HL-60/S4 treated with retinoic acid at 250 ng/mL for 4 days and 3 days (cell line): ENCODE measurements around the gene MYLIP.
"Not testable (repeated sequence)": the region's sequence is repeated elsewhere in the genome, so short reads cannot be mapped to it uniquely, and the experiment has no call there.

Experiments
- in situ Hi-C: fragments of 300-500 bp; cut with MboI; formaldehyde crosslinking; loops from 2 replicates; pipeline ENCODE4 v1.7.0; 2022; ENCODE audit warnings: low sequenced_read_pairs

The MYLIP gene

GRCh38 chr6:16168858-16169257 lies 40.0 kb downstream of the MYLIP start:
- in situ Hi-C loops = no loop called here

- in situ Hi-C loops = no loop called here
Observed at GRCh38 chr6:16171400-16171799, 42.5 kb downstream of the MYLIP start.

DNA sequence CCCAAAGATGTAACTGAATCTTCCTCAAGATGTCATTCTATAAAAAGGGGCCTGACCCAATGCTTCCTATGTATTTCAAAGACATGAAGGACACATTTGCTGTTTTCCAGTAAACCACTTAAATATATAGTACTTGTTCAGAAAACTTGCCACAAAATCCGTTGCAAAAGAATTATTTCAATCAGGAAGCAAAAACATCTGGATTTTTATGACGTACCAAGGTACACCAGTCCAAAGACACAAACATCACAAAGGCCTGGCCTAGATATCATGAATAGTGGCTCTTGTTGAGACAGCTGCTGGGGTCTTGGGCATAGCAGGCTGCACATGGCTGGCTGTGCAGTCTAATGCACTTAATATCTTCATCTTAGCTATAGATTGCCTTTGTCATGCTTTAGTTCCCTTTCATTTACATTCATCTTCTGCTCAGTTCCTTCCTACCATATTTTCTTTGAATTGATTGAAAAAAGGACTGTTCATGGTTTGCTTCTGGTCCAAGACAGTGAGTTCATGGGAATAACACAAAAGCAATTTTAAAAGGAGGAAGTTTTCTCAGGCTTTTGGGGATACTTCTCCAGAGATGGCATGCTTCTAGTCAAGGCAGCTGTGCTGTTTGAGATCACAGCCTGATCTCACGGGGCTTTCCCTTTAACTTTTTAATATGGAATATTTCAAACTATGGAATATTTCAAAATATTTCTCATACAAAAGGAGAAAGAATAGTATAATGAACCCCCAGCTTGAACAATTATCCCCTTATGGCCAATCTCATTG lies 44.5 kb downstream of the MYLIP start:
- in situ Hi-C loops = no loop called here

DNA sequence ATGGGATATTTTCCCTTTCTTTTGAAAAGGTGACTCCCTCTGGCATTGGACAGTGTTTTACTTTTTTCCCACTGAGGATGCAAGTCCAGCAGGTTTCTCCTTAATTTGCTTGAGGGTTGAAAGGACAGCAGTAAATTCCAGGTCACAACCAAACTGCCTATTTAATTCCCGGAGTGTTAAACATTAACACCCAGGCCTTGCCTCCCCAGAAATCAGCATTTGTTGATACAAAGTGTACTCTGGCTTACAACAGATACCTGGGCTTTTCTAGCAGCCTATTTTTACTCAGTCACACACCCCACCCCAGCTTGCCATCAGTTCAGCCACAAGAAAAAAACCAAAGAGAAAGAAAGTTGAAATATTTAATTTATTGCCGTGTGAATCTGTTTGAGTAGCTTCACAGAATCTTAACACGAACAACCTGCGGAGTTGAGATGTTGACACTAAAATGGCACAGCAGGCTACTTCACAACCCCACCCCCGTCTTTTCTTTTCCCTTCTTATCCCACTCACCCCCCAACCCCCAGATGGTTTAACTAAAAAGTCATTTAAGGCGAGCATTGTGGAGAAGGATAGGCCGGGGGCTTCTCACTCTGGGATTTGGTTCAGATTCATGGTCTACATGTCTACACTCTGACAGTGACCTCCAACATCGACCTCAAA lies 45.7 kb downstream of the MYLIP start:
- in situ Hi-C loops = no loop called here

DNA sequence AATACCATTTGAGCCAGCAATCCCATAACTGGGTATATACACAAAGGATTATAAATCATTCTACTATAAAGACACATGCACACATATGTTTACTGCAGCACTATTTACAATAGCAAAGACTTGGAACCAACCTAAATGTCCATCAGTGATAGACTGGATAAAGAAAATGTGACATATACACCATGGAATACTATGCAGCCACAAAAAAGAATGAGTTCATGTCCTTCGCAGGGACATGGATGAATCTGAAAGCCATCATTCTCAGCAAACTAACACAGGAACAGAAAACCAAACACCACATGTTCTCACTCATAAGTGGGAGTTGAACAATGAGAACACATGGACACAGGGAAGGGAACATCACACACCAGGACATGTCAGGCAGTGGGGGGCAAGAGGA lies 47.7 kb downstream of the MYLIP start:
- in situ Hi-C loops = not testable (repeated sequence)

GRCh38 chr6:16177881-16178280 lies 49.0 kb downstream of the MYLIP start:
- in situ Hi-C loops = no loop called here

DNA sequence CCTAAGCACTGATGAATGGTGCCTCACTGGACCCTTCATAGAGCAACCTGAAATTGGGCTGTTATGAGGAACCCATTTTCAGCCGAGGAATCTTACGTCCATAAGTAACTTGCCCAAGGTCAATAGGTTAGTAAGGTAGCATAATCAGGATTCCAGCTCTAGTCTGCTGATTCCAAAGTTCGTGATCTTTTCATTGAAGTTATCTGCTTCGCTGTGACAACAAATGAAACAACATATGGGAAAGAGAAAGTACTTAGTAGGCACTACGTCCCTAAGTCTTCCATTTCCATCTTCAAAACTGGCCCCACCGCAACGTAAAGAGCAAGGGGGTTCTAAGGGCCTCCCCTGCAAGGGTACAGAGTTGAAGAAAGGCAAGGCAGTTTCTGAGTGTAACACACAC lies 49.5 kb downstream of the MYLIP start:
- in situ Hi-C loops = no loop called here

GRCh38 chr6:16179063-16179462 lies 50.2 kb downstream of the MYLIP start:
- in situ Hi-C loops = no loop called here

GRCh38 chr6:16179970-16180431 lies 51.1 kb downstream of the MYLIP start:
- in situ Hi-C loops = no loop called here

DNA sequence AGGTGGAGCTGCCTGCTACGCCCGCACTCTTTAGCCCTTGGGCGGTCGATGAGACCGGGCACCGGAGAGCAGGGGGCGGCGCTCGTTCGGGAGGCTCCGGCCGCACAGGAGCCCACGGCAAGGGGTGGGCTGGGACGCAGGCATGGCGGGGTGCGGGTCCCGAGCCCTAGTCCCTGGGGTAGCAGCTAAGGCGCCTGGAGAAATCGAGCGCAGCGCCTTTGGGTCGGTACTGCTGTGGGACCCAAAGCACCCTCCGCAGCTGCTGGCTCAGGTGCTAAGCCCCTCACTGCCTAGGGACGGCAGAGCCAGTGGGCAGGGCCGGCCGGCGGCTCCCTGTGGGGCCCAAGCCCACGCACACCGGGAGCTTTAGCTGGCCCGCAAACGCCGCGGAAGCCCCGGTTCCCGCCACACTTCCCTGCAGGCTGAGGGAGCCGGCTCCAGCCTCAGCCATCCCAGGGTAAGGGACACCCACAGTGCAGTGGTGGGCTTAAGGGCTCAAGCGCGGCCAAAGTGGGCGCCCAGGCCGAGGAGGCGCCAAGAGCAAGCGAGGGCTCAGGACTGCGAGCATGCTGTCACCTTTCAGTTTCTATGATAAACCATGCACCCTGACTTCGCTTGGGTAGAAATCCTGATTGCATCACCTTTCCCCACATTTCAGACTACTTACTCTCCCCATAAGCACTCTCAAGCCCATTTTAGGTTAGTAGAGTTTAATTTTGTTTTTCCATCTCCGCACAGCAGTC lies 52.0 kb downstream of the MYLIP start:
- in situ Hi-C loops = no loop called here

- in situ Hi-C loops = no loop called here
Observed at GRCh38 chr6:16181439-16182297, 52.8 kb downstream of the MYLIP start.

- in situ Hi-C loops = no loop called here
Observed at GRCh38 chr6:16183187-16183664, 54.3 kb downstream of the MYLIP start.

- in situ Hi-C loops = no loop called here
Observed at GRCh38 chr6:16184129-16184528, 55.2 kb downstream of the MYLIP start.

DNA sequence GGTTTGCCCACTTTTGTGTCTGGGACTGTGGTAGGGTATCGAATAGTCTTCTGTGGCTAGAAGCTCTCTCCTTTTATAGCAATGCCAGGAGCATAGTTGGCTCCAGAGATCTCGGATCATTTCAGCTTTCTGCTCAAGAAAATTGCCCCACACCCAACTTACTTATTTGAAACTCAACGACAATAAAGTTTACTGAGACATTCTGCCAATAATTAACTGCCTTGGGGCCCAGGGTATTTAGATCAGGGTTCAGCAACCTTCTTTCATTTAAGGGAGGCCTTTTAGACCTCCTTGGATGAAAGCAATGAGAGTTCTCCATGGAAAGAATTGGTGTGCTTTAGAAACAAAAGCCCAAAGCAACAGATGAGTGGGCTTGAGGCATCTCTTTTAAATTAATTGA lies 55.7 kb downstream of the MYLIP start:
- in situ Hi-C loops = no loop called here

- in situ Hi-C loops = no loop called here
Observed at GRCh38 chr6:16187176-16187575, 58.3 kb downstream of the MYLIP start.

DNA sequence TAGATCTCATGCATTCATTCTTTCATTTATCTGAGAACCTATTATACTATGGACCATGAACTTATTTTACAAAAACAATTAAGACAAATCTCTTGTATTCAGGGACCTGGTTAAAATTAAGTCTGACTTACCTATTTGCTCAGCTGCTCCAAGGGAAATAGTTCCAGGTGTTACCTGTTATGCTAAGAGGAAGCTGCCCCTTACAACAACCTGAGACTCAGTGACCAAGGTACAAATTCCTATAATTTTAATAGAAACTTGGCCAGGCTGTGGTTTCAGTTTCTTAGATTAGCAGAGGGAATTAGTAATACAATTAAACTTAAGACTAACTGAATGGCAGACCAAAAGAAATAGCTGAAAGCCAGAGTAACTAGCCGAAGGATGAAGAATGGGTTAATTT lies 61.3 kb downstream of the MYLIP start:
- in situ Hi-C loops = no loop called here

GRCh38 chr6:16196260-16196983 lies 67.5 kb downstream of the MYLIP start:
- in situ Hi-C loops = no loop called here

GRCh38 chr6:16196984-16197546 lies 68.2 kb downstream of the MYLIP start:
- in situ Hi-C loops = no loop called here
